PFSK-1 (cell line): ENCODE results near the gene CORO2B.

Source experiments
- POLR2AphosphoS5 ChIP-seq: IDR thresholded peaks from 2 replicates; pipeline ENCODE4 v1.6.1; 2012; ENCODE audit warnings: low read depth, mild to moderate bottlenecking, control low read depth, low read length, moderate library complexity
- TF ChIP-seq, protein P1 (sequence below), 2 experiments: IDR thresholded peaks; 2 replicates each; pipeline versions ENCODE4 v1.6.1 to v1.8.0; 2011 to 2012; ENCODE audit warnings: low read depth in 2 of 2, low read length in 2 of 2, control low read depth in 1 of 2, inconsistent platforms in 1 of 2, mild to moderate bottlenecking in 1 of 2, moderate library complexity in 1 of 2; ENCODE audit not compliant: insufficient read depth in 1 of 2

GRCh38 chr15:68682330-68682729, 103.5 kb downstream of the CORO2B start:
- TF ChIP-seq, protein P1, sequence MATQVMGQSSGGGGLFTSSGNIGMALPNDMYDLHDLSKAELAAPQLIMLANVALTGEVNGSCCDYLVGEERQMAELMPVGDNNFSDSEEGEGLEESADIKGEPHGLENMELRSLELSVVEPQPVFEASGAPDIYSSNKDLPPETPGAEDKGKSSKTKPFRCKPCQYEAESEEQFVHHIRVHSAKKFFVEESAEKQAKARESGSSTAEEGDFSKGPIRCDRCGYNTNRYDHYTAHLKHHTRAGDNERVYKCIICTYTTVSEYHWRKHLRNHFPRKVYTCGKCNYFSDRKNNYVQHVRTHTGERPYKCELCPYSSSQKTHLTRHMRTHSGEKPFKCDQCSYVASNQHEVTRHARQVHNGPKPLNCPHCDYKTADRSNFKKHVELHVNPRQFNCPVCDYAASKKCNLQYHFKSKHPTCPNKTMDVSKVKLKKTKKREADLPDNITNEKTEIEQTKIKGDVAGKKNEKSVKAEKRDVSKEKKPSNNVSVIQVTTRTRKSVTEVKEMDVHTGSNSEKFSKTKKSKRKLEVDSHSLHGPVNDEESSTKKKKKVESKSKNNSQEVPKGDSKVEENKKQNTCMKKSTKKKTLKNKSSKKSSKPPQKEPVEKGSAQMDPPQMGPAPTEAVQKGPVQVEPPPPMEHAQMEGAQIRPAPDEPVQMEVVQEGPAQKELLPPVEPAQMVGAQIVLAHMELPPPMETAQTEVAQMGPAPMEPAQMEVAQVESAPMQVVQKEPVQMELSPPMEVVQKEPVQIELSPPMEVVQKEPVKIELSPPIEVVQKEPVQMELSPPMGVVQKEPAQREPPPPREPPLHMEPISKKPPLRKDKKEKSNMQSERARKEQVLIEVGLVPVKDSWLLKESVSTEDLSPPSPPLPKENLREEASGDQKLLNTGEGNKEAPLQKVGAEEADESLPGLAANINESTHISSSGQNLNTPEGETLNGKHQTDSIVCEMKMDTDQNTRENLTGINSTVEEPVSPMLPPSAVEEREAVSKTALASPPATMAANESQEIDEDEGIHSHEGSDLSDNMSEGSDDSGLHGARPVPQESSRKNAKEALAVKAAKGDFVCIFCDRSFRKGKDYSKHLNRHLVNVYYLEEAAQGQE (IDR thresholded peaks at IDR 0.05; ENCODE audit: insufficient read depth in 1 of 2, low read depth in 2 of 2, low read length in 2 of 2): no peak
- TF ChIP-seq POLR2AphosphoS5: no peak
